HG03066 (cell line): Measurements from ENCODE around the gene TMPRSS6.

Experiments used
- ATAC-seq: cut with Tn5 transposase; IDR thresholded peaks from one replicate; pipeline ENCODE4 v1.9.1; 2021; ENCODE audit warnings: low read depth; ENCODE audit not compliant: unreplicated experiment

The TMPRSS6 gene

GRCh38 chr22:37141476-37141875 is 32.0 kb upstream of the TMPRSS6 start:
- no peak for ATAC-seq

GRCh38 chr22:37140686-37141323 is 31.3 kb upstream of the TMPRSS6 start:
- no peak for ATAC-seq

GRCh38 chr22:37139762-37140161 is 30.2 kb upstream of the TMPRSS6 start:
- no peak for ATAC-seq

GRCh38 chr22:37138849-37139561 is 29.5 kb upstream of the TMPRSS6 start:
- no peak for ATAC-seq

GRCh38 chr22:37137903-37138665 is 28.6 kb upstream of the TMPRSS6 start:
- no peak for ATAC-seq

- ATAC-seq = no peak
Measured at GRCh38 chr22:37137131-37137530, 27.6 kb upstream of the TMPRSS6 start.

GRCh38 chr22:37135023-37135422 is 25.5 kb upstream of the TMPRSS6 start:
- no peak for ATAC-seq

GRCh38 chr22:37133304-37134018 is 23.9 kb upstream of the TMPRSS6 start:
- no peak for ATAC-seq

GRCh38 chr22:37132773-37133172 is 23.3 kb upstream of the TMPRSS6 start:
- ATAC-seq = no peak

- no peak for ATAC-seq
Measured at GRCh38 chr22:37129866-37130441, 20.4 kb upstream of the TMPRSS6 start.

GRCh38 chr22:37128555-37129281 is 19.2 kb upstream of the TMPRSS6 start:
- ATAC-seq = no peak

- no peak for ATAC-seq
Measured at GRCh38 chr22:37127350-37127878, 17.9 kb upstream of the TMPRSS6 start.

GRCh38 chr22:37126882-37127281 is 17.4 kb upstream of the TMPRSS6 start:
- ATAC-seq = no peak

- no peak for ATAC-seq
Measured at GRCh38 chr22:37126383-37126782, 16.9 kb upstream of the TMPRSS6 start.

- no peak for ATAC-seq
Measured at GRCh38 chr22:37123649-37124048, 14.1 kb upstream of the TMPRSS6 start.

- no peak for ATAC-seq
Measured at GRCh38 chr22:37122598-37123180, 13.2 kb upstream of the TMPRSS6 start.

GRCh38 chr22:37121887-37122591 is 12.5 kb upstream of the TMPRSS6 start:
- peak; percentile 77 for ATAC-seq

- no peak for ATAC-seq
Measured at GRCh38 chr22:37120569-37121340, 11.2 kb upstream of the TMPRSS6 start.
